ENCODE results near the gene CYFIP1. TPM values are rescaled to one million over a fixed set of nuclear protein-coding genes. Genes with fewer than 3 reads are reported as not detected.

CYFIP1 gene
- total RNA-seq, 1 experiment from 2014 or later, result 143 TPM

GRCh38 chr15:22883196-22883595 lies 97.0 kb downstream of the CYFIP1 start:
- Histone ChIP-seq H3K4me2 (ENCODE audit: low read length) (no peak overlapping the region), H3K4me3 (replicated peaks in 1 of 2; ENCODE audit: low read depth in 1 of 2, low read length in 2 of 2) (no peak overlapping the region), H3K4me1 (ENCODE audit: control insufficient read depth in 1 of 2, insufficient read depth in 2 of 2, low read length in 2 of 2) (peaks cover 0 to under 1% of the 10 kb centered on the region in 2 experiments; a peak in 1 of 4 replicates), H3K79me2 (ENCODE audit: insufficient read depth, low read length) (no peaks in the 10 kb centered on the region), H3K9me3 (ENCODE audit: control insufficient read depth in 1 of 2, insufficient read depth in 1 of 2, low read depth in 1 of 2, low read length in 2 of 2) (no peaks in the 10 kb centered on the region), H3K9me2 (ENCODE audit: insufficient read depth) (no peaks in the 10 kb centered on the region), H4K20me1 (ENCODE audit: insufficient read depth) (no peaks in the 10 kb centered on the region), H3K27me3 (ENCODE audit: insufficient read depth, low read length) (no peaks in the 10 kb centered on the region), H3K9ac (ENCODE audit: low read length) (no peak overlapping the region), H3K27ac (ENCODE audit: low read depth, low read length) (no peak overlapping the region), H3K36me3 (ENCODE audit: control insufficient read depth in 1 of 2, insufficient read depth in 2 of 2, low read length in 2 of 2) (peaks cover 10 to 15% of the 10 kb centered on the region in 2 experiments), H2AFZ (ENCODE audit: low read depth, low read length, poor library complexity, severe bottlenecking) (no peak overlapping the region)
- ChIA-PET RAD21 (ENCODE audit: low non-redundant PET in 1 of 2, low total read pairs in 2 of 2, uncharacterized antibody in 2 of 2, unreplicated experiment in 2 of 2) (no interaction called here), CTCF (no interaction called here), POLR2A (no interaction called here)
- no TSS peak for BruUV-seq (replicated peaks)
- TF ChIP-seq ZNF274 (IDR thresholded peaks at IDR 0.05; ENCODE audit: low read depth, low read length) (no peak), TCF7L2 (IDR thresholded peaks at IDR 0.05; ENCODE audit: borderline replicate concordance, extremely low read depth, insufficient read depth, insufficient read length) (no peak), POLR2AphosphoS5 (IDR thresholded peaks at IDR 0.05; ENCODE audit: low read depth, low read length) (no peak), FOSL1 (IDR thresholded peaks at IDR 0.05; ENCODE audit: low read depth) (no peak), ELF1 (IDR thresholded peaks at IDR 0.05; ENCODE audit: borderline replicate concordance, low read depth) (no peak), EZH2 (IDR thresholded peaks at IDR 0.05) (no peak), YY1 (IDR thresholded peaks at IDR 0.05; ENCODE audit: extremely low read depth, insufficient replicate concordance, low read depth, low read length) (no peak), CEBPB (IDR thresholded peaks at IDR 0.05; ENCODE audit: low read depth) (no peak), ZFX (IDR thresholded peaks at IDR 0.05) (no peak)
- TF ChIP-seq, protein P1, sequence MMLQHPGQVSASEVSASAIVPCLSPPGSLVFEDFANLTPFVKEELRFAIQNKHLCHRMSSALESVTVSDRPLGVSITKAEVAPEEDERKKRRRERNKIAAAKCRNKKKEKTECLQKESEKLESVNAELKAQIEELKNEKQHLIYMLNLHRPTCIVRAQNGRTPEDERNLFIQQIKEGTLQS (IDR thresholded peaks at IDR 0.05), result no peak
- TF ChIP-seq, protein P2, sequence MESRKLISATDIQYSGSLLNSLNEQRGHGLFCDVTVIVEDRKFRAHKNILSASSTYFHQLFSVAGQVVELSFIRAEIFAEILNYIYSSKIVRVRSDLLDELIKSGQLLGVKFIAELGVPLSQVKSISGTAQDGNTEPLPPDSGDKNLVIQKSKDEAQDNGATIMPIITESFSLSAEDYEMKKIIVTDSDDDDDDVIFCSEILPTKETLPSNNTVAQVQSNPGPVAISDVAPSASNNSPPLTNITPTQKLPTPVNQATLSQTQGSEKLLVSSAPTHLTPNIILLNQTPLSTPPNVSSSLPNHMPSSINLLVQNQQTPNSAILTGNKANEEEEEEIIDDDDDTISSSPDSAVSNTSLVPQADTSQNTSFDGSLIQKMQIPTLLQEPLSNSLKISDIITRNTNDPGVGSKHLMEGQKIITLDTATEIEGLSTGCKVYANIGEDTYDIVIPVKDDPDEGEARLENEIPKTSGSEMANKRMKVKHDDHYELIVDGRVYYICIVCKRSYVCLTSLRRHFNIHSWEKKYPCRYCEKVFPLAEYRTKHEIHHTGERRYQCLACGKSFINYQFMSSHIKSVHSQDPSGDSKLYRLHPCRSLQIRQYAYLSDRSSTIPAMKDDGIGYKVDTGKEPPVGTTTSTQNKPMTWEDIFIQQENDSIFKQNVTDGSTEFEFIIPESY (IDR thresholded peaks at IDR 0.05; ENCODE audit: extremely low read depth, insufficient replicate concordance, low read length), result no peak
- ATAC-seq (no peak), DNase-seq (ENCODE audit: low read depth, low spot score) (no peak)
- intact Hi-C loops (cut with micrococcal nuclease), result no loop called here

All from HCT116 (cell line).